Heart left ventricle (tissue), 13 donors: ENCODE results near the gene PCTP.

Experiments used
- CTCF ChIP-seq, 12 donors: fragments of 200-600 bp; sonication (generic) in 4 of 12; IDR thresholded peaks; one replicate each; pipeline versions ENCODE4 v1.5.0 to v1.8.0; 2018 to 2022; ENCODE audit warnings: antibody characterized with exemption in 12 of 12, mild to moderate bottlenecking in 5 of 12
- POLR2A ChIP-seq, 2 donors: fragments of 450-650 bp; IDR thresholded peaks; one replicate each; pipeline ENCODE4 v1.6.1; 2017; ENCODE audit warnings: antibody characterized with exemption in 2 of 2, mild to moderate bottlenecking in 2 of 2, moderate library complexity in 2 of 2
- donor health status: ischemic (EF 13 %, LVEDD 7.1; RV severe dilation, severe dysfunction).
- donor health status: DM: no; HTN: yes; CAD: no.
- donor health status: DM: no; HTN: no; CAD: no.
- donor health status: ischemic (EF 25% LVEDD 6.9; RV normal size, moderate dysfunction).
- donor health status: ischemic (EF 25% LVEDD 5.7; RV mildly dilated, moderate dysfunction).
- donor health status: ischemic (EF 35%, LVEDD 5.7; RV mildly dilated, moderate dysfunction).
- donor health status: nonischemic (EF 11% LVEDD 7.7; RV severe dilation, severe dysfunction).
- donor health status: DM: yes; HTN: yes; CAD: no.
- donor health status: PGD.
- donor health status: ischemic (EF 29% LVEDD 5.4; RV normal size, mild dysfunction).
- donor health status: nonischemic (EF 23%, LVEDD 6.1; RV moderate dilation, normal function).

GRCh38 chr17:55745258-55745657 lies 5.6 kb upstream of the PCTP start:
- TF ChIP-seq CTCF (IDR thresholded peaks at IDR 0.05), result no peak
- no peak for TF ChIP-seq POLR2A (IDR thresholded peaks at IDR 0.05)
